ENCODE measurements around the gene KIF6. TPM values are rescaled to one million over a fixed set of nuclear protein-coding genes. Genes with fewer than 3 reads are reported as not detected.

The KIF6 gene
- total RNA-seq, 1 experiment from 2014 or later: 2.7 TPM

- no peak overlapping the region for H3K4me3 ChIP-seq (ENCODE audit: low read depth, low read length, poor library complexity, severe bottlenecking)
- no TSS peak for BruUV-seq (replicated peaks)
- no peaks in the 10 kb centered on the region for H3K4me1 ChIP-seq (ENCODE audit: insufficient read depth, low read length, poor library complexity, severe bottlenecking)
- POLR2A ChIA-PET (ENCODE audit: low non-redundant PET): no interaction called here
- CTCF ChIA-PET: no interaction called here
- H3K27me3 ChIP-seq (replicated peaks; ENCODE audit: insufficient read depth, low read depth, low read length, poor library complexity): no peaks in the 10 kb centered on the region
- intact Hi-C loops (cut with micrococcal nuclease; ENCODE audit: unreplicated experiment): no loop called here
- H3K9me3 ChIP-seq (ENCODE audit: low read depth, low read length, poor library complexity, severe bottlenecking): no peaks in the 10 kb centered on the region
- DNase-seq (ENCODE audit: low spot score): no peak
- no peaks in the 10 kb centered on the region for H3K36me3 ChIP-seq (ENCODE audit: insufficient read depth, low read length, poor library complexity, severe bottlenecking)
- TF ChIP-seq, protein P1, sequence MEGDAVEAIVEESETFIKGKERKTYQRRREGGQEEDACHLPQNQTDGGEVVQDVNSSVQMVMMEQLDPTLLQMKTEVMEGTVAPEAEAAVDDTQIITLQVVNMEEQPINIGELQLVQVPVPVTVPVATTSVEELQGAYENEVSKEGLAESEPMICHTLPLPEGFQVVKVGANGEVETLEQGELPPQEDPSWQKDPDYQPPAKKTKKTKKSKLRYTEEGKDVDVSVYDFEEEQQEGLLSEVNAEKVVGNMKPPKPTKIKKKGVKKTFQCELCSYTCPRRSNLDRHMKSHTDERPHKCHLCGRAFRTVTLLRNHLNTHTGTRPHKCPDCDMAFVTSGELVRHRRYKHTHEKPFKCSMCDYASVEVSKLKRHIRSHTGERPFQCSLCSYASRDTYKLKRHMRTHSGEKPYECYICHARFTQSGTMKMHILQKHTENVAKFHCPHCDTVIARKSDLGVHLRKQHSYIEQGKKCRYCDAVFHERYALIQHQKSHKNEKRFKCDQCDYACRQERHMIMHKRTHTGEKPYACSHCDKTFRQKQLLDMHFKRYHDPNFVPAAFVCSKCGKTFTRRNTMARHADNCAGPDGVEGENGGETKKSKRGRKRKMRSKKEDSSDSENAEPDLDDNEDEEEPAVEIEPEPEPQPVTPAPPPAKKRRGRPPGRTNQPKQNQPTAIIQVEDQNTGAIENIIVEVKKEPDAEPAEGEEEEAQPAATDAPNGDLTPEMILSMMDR (conservative IDR thresholded peaks at IDR 0.05; ENCODE audit: low read depth, low read length): no peak
- TF ChIP-seq EZH2 (IDR thresholded peaks at IDR 0.05; ENCODE audit: borderline replicate concordance, low read depth, low read length, poor library complexity, severe bottlenecking): no peak
- no peak overlapping the region for H3K27ac ChIP-seq (ENCODE audit: low read depth, low read length, poor library complexity, severe bottlenecking)
These were observed 325.2 kb downstream of the KIF6 start for GRCh38 chr6:39400026-39400425.

DNA sequence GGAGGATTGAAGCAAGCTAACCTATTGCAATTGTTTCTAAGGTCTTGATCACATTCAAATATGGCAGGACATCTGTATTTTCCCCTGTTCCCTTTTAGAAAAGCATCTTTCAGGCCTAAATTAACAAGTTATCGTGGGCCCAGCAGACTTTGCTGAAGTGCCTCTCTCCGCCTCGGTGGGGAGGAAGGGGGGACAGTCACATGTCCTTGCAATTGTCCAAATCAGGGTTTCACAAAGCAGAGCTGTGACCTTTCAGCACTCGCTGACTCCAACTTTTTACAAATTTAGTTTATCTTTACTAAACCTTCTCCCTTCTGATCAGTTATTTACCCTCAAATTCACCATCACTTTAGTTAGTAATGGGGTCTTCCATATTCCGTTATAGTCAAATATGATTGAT is 328.4 kb downstream of the KIF6 start:
- H3K9me3 ChIP-seq (ENCODE audit: low read depth, low read length, poor library complexity, severe bottlenecking): no peaks in the 10 kb centered on the region

DNA sequence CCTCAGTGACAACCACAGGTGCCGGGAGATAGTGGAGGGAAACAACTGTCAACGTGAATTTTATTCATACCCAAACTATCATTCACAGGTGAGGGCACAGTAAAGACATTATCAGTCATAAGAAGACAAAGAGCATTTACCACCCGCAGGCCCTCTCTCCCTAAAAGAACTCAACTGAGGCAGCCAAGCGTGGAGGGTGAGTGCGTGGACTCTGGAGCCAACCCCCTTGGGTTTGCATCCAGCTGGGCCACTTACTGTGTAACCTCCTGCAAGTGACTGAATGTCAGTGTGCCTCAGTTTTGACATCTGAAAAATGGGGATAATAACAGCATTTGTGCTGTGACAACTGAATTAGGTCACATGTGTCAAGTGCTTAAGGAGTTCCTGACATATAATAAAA is 332.1 kb downstream of the KIF6 start:
- no peak overlapping the region for H3K4me3 ChIP-seq (ENCODE audit: low read depth, low read length, poor library complexity, severe bottlenecking)
- H3K9me3 ChIP-seq (ENCODE audit: low read depth, low read length, poor library complexity, severe bottlenecking): no peaks in the 10 kb centered on the region
- H3K36me3 ChIP-seq (ENCODE audit: insufficient read depth, low read length, poor library complexity, severe bottlenecking): no peaks in the 10 kb centered on the region
- DNase-seq (ENCODE audit: low spot score): no peak
- intact Hi-C loops (cut with micrococcal nuclease; ENCODE audit: unreplicated experiment): no loop called here
- H3K27ac ChIP-seq (ENCODE audit: low read depth, low read length, poor library complexity, severe bottlenecking): no peak overlapping the region
- BruUV-seq (replicated peaks): no TSS peak
- CTCF ChIA-PET: no interaction called here
- H3K27me3 ChIP-seq (replicated peaks; ENCODE audit: insufficient read depth, low read depth, low read length, poor library complexity): no peaks in the 10 kb centered on the region
- TF ChIP-seq EZH2 (IDR thresholded peaks at IDR 0.05; ENCODE audit: borderline replicate concordance, low read depth, low read length, poor library complexity, severe bottlenecking): no peak
- TF ChIP-seq, protein P1 (conservative IDR thresholded peaks at IDR 0.05; ENCODE audit: low read depth, low read length): no peak
- POLR2A ChIA-PET (ENCODE audit: low non-redundant PET): no interaction called here
- no peaks in the 10 kb centered on the region for H3K4me1 ChIP-seq (ENCODE audit: insufficient read depth, low read length, poor library complexity, severe bottlenecking)

More for the DNA sequence above, 328.4 kb downstream of the KIF6 start:
- no peak overlapping the region for H3K27ac ChIP-seq (ENCODE audit: low read depth, low read length, poor library complexity, severe bottlenecking)
- POLR2A ChIA-PET (ENCODE audit: low non-redundant PET): no interaction called here
- no TSS peak for BruUV-seq (replicated peaks)
- no peaks in the 10 kb centered on the region for H3K27me3 ChIP-seq (replicated peaks; ENCODE audit: insufficient read depth, low read depth, low read length, poor library complexity)
- intact Hi-C loops (cut with micrococcal nuclease; ENCODE audit: unreplicated experiment): no loop called here
- no peaks in the 10 kb centered on the region for H3K4me1 ChIP-seq (ENCODE audit: insufficient read depth, low read length, poor library complexity, severe bottlenecking)
- CTCF ChIA-PET: no interaction called here
- no peaks in the 10 kb centered on the region for H3K36me3 ChIP-seq (ENCODE audit: insufficient read depth, low read length, poor library complexity, severe bottlenecking)
- TF ChIP-seq, protein P1 (conservative IDR thresholded peaks at IDR 0.05; ENCODE audit: low read depth, low read length): no peak
- no peak for TF ChIP-seq EZH2 (IDR thresholded peaks at IDR 0.05; ENCODE audit: borderline replicate concordance, low read depth, low read length, poor library complexity, severe bottlenecking)
- H3K4me3 ChIP-seq (ENCODE audit: low read depth, low read length, poor library complexity, severe bottlenecking): no peak overlapping the region
- no peak for DNase-seq (ENCODE audit: low spot score)
